H9 (cell line): ENCODE data around the gene PKN1. TPM values are rescaled to one million over a fixed set of nuclear protein-coding genes. Genes with fewer than 3 reads are reported as not detected.

ENCODE experiments used
- DNase-seq: peaks from one replicate; pipeline ENCODE4 v3.0.0-alpha.2; 2017
- H2AFZ ChIP-seq: one replicate; pipeline ENCODE4 v1.6.1; 2013; ENCODE audit warnings: mild to moderate bottlenecking, low read length, control low read depth, moderate library complexity
- H2AK5ac ChIP-seq: 2 replicates; pipeline ENCODE4 v1.6.1; 2013; ENCODE audit warnings: low read length, control low read depth, mixed read lengths; ENCODE audit not compliant: insufficient read length
- H2BK120ac ChIP-seq: one replicate; pipeline ENCODE4 v1.6.1; 2013; ENCODE audit warnings: low read depth, mild to moderate bottlenecking, low read length, control low read depth, inconsistent platforms; ENCODE audit not compliant: poor library complexity, severe bottlenecking
- H2BK12ac ChIP-seq: 2 replicates; pipeline ENCODE4 v1.6.1; 2013; ENCODE audit warnings: low read length, control low read depth, mixed read lengths, low read depth; ENCODE audit not compliant: insufficient read length
- H2BK15ac ChIP-seq: 2 replicates; pipeline ENCODE4 v1.6.1; 2013; ENCODE audit warnings: low read depth, low read length, control low read depth
- H2BK20ac ChIP-seq: one replicate; pipeline ENCODE4 v1.6.1; 2013; ENCODE audit warnings: low read depth, mild to moderate bottlenecking, low read length, control low read depth, inconsistent platforms; ENCODE audit not compliant: poor library complexity, severe bottlenecking
- H2BK5ac ChIP-seq: 2 replicates; pipeline ENCODE4 v1.6.1; 2013; ENCODE audit warnings: low read length, control low read depth, mixed read lengths; ENCODE audit not compliant: insufficient read length
- H3K14ac ChIP-seq: 2 replicates; pipeline ENCODE4 v1.6.1; 2013; ENCODE audit warnings: low read length, control low read depth; ENCODE audit not compliant: insufficient read depth
- H3K18ac ChIP-seq: 2 replicates; pipeline ENCODE4 v1.6.1; 2013; ENCODE audit warnings: low read depth, mild to moderate bottlenecking, mixed read lengths, low read length, control low read depth; ENCODE audit not compliant: insufficient read length
- H3K23ac ChIP-seq: 2 replicates; pipeline ENCODE4 v1.6.1; 2013; ENCODE audit warnings: low read length, control low read depth, mixed read lengths, low read depth; ENCODE audit not compliant: insufficient read length
- H3K23me2 ChIP-seq: 2 replicates; pipeline ENCODE4 v1.6.1; 2013; ENCODE audit warnings: low read depth, mild to moderate bottlenecking, mixed read lengths, low read length, control low read depth; ENCODE audit not compliant: insufficient read length, poor library complexity, severe bottlenecking
- H3K27ac ChIP-seq: 2 replicates; pipeline ENCODE4 v1.5.1; 2013; ENCODE audit warnings: low read length, control low read depth, mixed read lengths, low read depth; ENCODE audit not compliant: insufficient read length
- H3K27me3 ChIP-seq: 2 replicates; pipeline ENCODE4 v1.6.1; 2013; ENCODE audit warnings: low read length, control low read depth, inconsistent platforms; ENCODE audit not compliant: insufficient read depth
- H3K4ac ChIP-seq: 2 replicates; pipeline ENCODE4 v1.6.1; 2013; ENCODE audit warnings: low read depth, mild to moderate bottlenecking, control low read depth, inconsistent platforms, low read length, moderate library complexity
- H3K4me1 ChIP-seq: 2 replicates; pipeline ENCODE4 v1.6.1; 2013; ENCODE audit warnings: low read length, control low read depth, inconsistent platforms; ENCODE audit not compliant: insufficient read depth
- H3K4me2 ChIP-seq: 2 replicates; pipeline ENCODE4 v1.6.1; 2013; ENCODE audit warnings: low read length, control low read depth, mixed read lengths; ENCODE audit not compliant: insufficient read length, insufficient read depth
- H3K56ac ChIP-seq: 2 replicates; pipeline ENCODE4 v1.6.1; 2013; ENCODE audit warnings: low read depth, mild to moderate bottlenecking, mixed read lengths, low read length, control low read depth; ENCODE audit not compliant: insufficient read length
- H3K79me1 ChIP-seq: 2 replicates; pipeline ENCODE4 v1.6.1; 2013; ENCODE audit warnings: low read depth, mild to moderate bottlenecking, moderate library complexity, low read length, control low read depth, inconsistent platforms; ENCODE audit not compliant: insufficient read depth, poor library complexity, severe bottlenecking
- H3K79me2 ChIP-seq: 2 replicates; pipeline ENCODE4 v1.6.1; 2013; ENCODE audit warnings: low read length, control low read depth, inconsistent platforms; ENCODE audit not compliant: insufficient read depth
- H3K9ac ChIP-seq: 2 replicates; pipeline ENCODE4 v1.6.1; 2013; ENCODE audit warnings: low read length, control low read depth, mixed read lengths; ENCODE audit not compliant: insufficient read length; ENCODE audit errors: extremely low read depth
- H3K9me3 ChIP-seq: one replicate; pipeline ENCODE4 v1.6.1; 2013; ENCODE audit warnings: low read depth, low read length, inconsistent platforms; ENCODE audit not compliant: control insufficient read depth
- H3T11ph ChIP-seq: one replicate; pipeline ENCODE4 v1.6.1; 2013; ENCODE audit warnings: mild to moderate bottlenecking, low read length, control low read depth, inconsistent platforms
- H4K20me1 ChIP-seq: one replicate; pipeline ENCODE4 v1.6.1; 2013; ENCODE audit not compliant: control insufficient read depth, insufficient read length, insufficient read depth
- H4K5ac ChIP-seq: 2 replicates; pipeline ENCODE4 v1.6.1; 2013; ENCODE audit warnings: low read depth, mild to moderate bottlenecking, mixed read lengths, low read length, control low read depth; ENCODE audit not compliant: insufficient read length
- H4K8ac ChIP-seq: replicated peaks from 2 replicates; pipeline ENCODE4 v1.6.1; 2013; ENCODE audit warnings: low read length, control low read depth, mixed read lengths, low read depth; ENCODE audit not compliant: insufficient read length
- H4K91ac ChIP-seq: 2 replicates; pipeline ENCODE4 v1.6.1; 2013; ENCODE audit warnings: low read depth, mild to moderate bottlenecking, moderate library complexity, mixed read lengths, low read length, control low read depth; ENCODE audit not compliant: insufficient read length
- H3K27ac Mint-ChIP-seq, 3 experiments: 2 replicates in 2 of 3; 3 replicates in 1 of 3; pipeline ENCODE4 v1.8.0; 2020 to 2021; ENCODE audit warnings: mixed read lengths in 3 of 3, mild to moderate bottlenecking in 1 of 3, moderate library complexity in 1 of 3
- H3K27me3 Mint-ChIP-seq: 2 replicates; pipeline ENCODE4 v1.8.0; 2021; ENCODE audit warnings: low read depth, mild to moderate bottlenecking, moderate library complexity, mixed read lengths
- H3K36me3 Mint-ChIP-seq, 3 experiments: 2 replicates in 2 of 3; 3 replicates in 1 of 3; pipeline ENCODE4 v1.8.0; 2020 to 2021; ENCODE audit warnings: low read depth in 3 of 3, mixed read lengths in 3 of 3; ENCODE audit not compliant: insufficient read depth in 1 of 3
- H3K4me1 Mint-ChIP-seq, 2 experiments: 2 replicates each; pipeline ENCODE4 v1.8.0; 2020; ENCODE audit warnings: mixed read lengths in 2 of 2
- H3K4me3 Mint-ChIP-seq, 2 experiments: 2 replicates in 1 of 2; 3 replicates in 1 of 2; pipeline ENCODE4 v1.8.0; 2020 to 2021; ENCODE audit warnings: mild to moderate bottlenecking in 2 of 2, mixed read lengths in 2 of 2, moderate library complexity in 1 of 2
- H3K9me3 Mint-ChIP-seq, 2 experiments: 2 replicates in 1 of 2; 3 replicates in 1 of 2; pipeline ENCODE4 v1.8.0; 2020; ENCODE audit warnings: mild to moderate bottlenecking in 2 of 2, mixed read lengths in 2 of 2, moderate library complexity in 1 of 2
- CTCF ChIP-seq: fragments of 200-600 bp; sonication (generic); conservative IDR thresholded peaks from 3 replicates; pipeline ENCODE4 v1.8.0; 2021; ENCODE audit warnings: antibody characterized with exemption, mild to moderate bottlenecking
- WGBS: extraction: QIAGEN DNeasy Blood & Tissue Kit; methylation state at CpG from one replicate; pipeline ENCODE4 v1.1.7; 2013; ENCODE audit warnings: missing lambda C conversion rate, low lambda C conversion rate, mixed read lengths; ENCODE audit not compliant: insufficient read length; ENCODE audit errors: extremely low coverage; 5-methylcytosine and 5-hydroxymethylcytosine counted together
- total RNA-seq: library from RNA; stranded (reverse); gene quantifications from 2 replicates; pipeline ENCODE4 v1.2.1, GENCODE V29; 2021

Gene PKN1
- total RNA-seq, 1 experiment from 2014 or later, result 159 TPM

GRCh38 chr19:14472202-14472938, 39.3 kb downstream of the PKN1 start:
- no peak overlapping the region for H2BK12ac ChIP-seq
- no peaks in the 10 kb centered on the region for H4K20me1 ChIP-seq
- peak; percentile 98 for TF ChIP-seq CTCF
- no peak overlapping the region for H3K27ac ChIP-seq
- H3K9me3 ChIP-seq, result no peaks in the 10 kb centered on the region
- Mint-ChIP-seq H3K36me3 (peaks cover 4 to 33% (median 24%) of the 10 kb centered on the region in 3 experiments; a peak in 6 of 7 replicates), H3K4me3 (peak overlapping the region; percentile 57 to 73), H3K27me3 (peaks cover 2% of the 10 kb centered on the region; the same call in 1 of the 2 replicates), H3K9me3 (no peaks in the 10 kb centered on the region; a peak in 1 of 5 replicates), H3K27ac (no peak overlapping the region), H3K4me1 (peaks cover 20 to 36% of the 10 kb centered on the region in 2 experiments)
- no peak overlapping the region for H3K9ac ChIP-seq
- no CpG with 5 or more reads among the region's 66 CpGs for WGBS
- H3K79me2 ChIP-seq, result no peaks in the 10 kb centered on the region
- H3K4me2 ChIP-seq, result peak overlapping the region; percentile 46
- no peak overlapping the region for H3K23ac ChIP-seq
- no peaks in the 10 kb centered on the region; the same call in 1 of the 2 replicates for H3K4me1 ChIP-seq
- peak overlapping the region; percentile 79; the same call in 1 of the 2 replicates for H3K14ac ChIP-seq
- no peak overlapping the region for H4K5ac ChIP-seq
- no peak overlapping the region for H4K8ac ChIP-seq
- H3K56ac ChIP-seq, result no peak overlapping the region
- DNase-seq, result peak; percentile 86
- H2BK120ac ChIP-seq, result no peak overlapping the region
- H2BK5ac ChIP-seq, result no peak overlapping the region
- no peak overlapping the region for H4K91ac ChIP-seq
- no peak overlapping the region for H3K4ac ChIP-seq
- no peak overlapping the region for H2BK20ac ChIP-seq
- H3K27me3 ChIP-seq, result no peaks in the 10 kb centered on the region
- peaks cover 7% of the 10 kb centered on the region for H3K23me2 ChIP-seq
- no peaks in the 10 kb centered on the region for H3K79me1 ChIP-seq
- no peak overlapping the region for H2BK15ac ChIP-seq
- H2AFZ ChIP-seq, result no peak overlapping the region
- no peak overlapping the region for H3T11ph ChIP-seq
- H3K18ac ChIP-seq, result peak overlapping the region; percentile 59
- H2AK5ac ChIP-seq, result no peak overlapping the region
